GM03348 (cell line): Measurements from ENCODE around the gene APP.
A peak's percentile ranks its signal among the peaks of the same experiment; 100 is the strongest.
"Not testable (repeated sequence)": the region's sequence is repeated elsewhere in the genome, so short reads cannot be mapped to it uniquely, and the experiment has no call there.

Source experiments
- DNase-seq: peaks from one replicate; pipeline ENCODE4 v3.0.0; 2012; ENCODE audit warnings: low spot score

The APP gene

GRCh38 chr21:26020510-26020909, 150.1 kb downstream of the APP start:
- no peak for DNase-seq

DNA sequence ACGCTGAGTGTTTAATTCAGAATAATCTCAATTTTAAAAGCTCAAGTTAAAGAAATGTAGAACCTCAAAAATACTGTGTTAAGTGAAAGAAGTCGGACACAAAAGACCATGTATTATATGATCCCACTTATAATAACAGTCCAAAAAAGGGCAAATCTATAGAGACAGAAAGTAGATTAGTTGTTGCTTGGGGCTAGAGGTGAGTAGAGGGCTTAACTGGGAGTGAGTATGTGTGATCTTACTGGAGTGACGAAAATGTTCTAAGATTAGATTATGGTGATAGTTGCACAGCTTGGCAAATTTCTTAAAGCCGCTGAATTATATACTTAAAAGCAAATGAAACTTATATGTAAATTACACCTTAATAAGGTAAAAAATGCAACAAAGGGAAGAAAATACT, 150.5 kb downstream of the APP start:
- DNase-seq, result no peak

GRCh38 chr21:26019236-26019635, 151.3 kb downstream of the APP start:
- DNase-seq, result no peak

GRCh38 chr21:26013970-26014369, 156.6 kb downstream of the APP start:
- DNase-seq, result no peak

DNA sequence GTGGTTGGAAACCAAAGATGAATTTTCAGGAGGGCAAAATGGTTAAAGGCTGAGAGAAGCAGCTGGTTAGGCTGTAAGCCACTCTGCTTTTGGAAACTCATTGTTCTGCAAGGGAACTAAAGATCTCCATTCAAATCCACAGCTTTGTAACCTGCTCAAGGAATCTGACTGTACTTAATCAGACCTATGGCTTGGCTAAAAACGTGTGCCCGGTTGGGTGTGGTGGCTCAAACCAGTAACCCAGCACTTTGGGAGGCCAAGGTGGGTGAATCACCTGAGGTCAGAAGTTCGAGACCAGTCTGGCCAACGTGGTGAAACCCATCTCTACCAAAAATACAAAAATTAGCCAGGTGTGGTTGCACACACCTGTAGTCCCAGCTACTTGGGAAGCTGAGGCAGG, 158.1 kb downstream of the APP start:
- not testable (repeated sequence) for DNase-seq

DNA sequence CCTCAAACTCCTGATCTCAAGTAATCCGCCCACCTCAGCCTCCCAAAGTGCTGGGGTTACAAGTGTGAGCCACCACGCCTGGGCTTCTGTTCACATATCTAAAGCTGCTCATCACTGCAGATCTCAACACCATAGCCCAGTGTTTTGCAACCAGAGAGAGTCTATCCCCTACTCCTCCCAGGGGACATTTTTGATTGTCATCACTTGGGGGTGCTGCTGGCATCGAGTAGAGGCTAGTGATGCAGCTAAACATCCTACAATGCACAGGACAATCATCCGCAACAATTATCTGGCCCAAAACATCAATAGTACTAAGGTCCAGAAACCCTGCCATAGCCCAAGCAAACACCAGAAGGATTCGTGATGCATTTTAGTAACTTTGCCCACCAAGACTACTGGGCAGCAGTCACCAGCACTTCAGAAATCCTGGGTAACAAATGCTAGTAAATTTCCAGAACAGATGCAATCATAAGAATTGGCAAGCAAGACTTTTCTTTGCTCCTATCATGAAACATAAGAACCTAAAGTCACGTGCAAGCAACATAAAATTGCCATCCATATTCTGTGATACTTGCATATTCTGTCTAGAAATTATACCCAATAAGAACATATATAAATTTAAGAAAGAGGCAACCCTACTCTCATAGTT, 159.2 kb downstream of the APP start:
- DNase-seq, result no peak

- DNase-seq, result peak; percentile 48
These were observed 162.5 kb downstream of the APP start for GRCh38 chr21:26007951-26008498.

DNA sequence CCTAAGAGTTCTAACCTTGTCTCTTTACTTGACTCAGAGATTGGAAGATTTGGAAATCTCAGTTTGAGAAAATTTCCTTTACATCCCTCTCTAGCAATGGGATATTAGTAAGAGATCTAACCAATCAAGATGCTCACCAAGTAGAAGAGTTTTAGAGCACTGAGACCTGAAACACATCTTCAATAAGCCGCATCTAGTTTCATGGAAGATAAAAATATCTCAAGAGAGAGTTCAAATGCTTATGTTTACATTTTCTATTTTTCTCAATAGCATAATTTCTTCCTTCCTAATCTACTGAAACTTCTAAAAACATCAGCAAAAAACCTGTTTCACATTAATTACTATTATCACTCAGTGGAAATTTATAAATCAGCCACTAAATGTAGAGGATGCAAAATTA, 165.1 kb downstream of the APP start:
- no peak for DNase-seq

DNA sequence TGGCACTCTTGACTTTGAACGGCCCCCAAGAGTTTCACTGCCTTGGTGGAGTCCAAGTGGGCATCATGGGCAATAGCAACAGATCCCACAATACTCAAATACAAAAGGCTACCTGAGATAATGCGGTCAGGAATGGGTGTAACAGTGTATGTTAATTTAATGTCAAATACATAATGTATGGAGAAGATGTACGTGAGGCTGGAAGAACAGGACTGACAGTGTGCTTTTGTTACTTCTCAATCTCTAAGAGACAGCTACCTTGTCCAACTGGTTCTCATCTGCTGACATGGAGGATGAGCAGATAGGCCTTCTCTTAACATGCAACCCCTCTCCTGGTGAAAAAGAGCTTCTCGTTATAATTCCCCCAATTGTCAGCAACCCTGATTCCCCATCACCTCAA, 167.2 kb downstream of the APP start:
- no peak for DNase-seq

DNA sequence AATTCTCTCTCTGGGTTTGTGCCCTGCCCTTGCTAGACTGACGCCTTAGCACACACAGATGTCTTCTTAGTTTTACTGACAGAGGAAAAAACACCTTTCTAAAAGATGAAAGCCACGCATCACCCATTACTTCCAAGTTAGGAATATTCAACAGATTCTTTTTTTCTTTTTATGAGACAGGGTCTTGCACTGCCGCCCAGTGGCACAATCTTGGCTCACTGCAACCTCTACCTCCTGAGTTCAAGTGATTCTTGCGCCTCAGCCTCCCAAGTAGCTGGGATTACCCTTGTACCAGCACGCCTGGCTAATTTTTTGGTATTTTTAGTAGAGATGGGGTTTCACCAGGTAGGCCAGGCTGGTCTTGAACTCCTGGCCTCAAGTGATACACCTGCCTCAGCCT, 169.2 kb downstream of the APP start:
- DNase-seq, result no peak

DNA sequence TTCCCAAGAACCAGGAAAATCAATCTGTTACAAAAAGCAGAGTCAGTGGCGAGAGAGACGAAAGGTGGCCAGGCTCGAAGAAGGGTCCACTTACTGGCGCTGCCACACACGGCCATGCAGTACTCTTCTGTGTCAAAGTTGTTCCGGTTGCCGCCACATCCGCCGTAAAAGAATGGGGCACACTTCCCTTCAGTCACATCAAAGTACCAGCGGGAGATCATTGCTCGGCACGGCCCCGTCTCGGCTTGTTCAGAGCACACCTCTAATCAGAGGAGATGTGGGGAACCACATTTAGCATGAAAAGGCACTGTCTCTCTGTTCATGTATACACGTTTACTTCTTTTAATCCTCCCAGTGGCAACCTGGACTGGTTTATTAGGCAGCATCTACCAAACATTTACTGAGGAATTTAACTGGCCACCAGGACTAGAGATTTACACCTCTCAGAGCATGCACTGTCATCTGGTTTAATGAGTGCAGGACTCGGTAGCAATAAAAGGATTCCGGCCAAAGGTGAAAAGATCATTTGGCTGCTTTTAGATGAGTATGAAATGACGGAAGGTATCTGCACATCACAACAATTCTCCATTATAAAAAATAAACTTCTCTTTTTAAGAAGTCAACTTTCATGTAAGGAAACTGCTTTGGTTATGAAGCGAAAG, 170.5 kb downstream of the APP start:
- no peak for DNase-seq

DNA sequence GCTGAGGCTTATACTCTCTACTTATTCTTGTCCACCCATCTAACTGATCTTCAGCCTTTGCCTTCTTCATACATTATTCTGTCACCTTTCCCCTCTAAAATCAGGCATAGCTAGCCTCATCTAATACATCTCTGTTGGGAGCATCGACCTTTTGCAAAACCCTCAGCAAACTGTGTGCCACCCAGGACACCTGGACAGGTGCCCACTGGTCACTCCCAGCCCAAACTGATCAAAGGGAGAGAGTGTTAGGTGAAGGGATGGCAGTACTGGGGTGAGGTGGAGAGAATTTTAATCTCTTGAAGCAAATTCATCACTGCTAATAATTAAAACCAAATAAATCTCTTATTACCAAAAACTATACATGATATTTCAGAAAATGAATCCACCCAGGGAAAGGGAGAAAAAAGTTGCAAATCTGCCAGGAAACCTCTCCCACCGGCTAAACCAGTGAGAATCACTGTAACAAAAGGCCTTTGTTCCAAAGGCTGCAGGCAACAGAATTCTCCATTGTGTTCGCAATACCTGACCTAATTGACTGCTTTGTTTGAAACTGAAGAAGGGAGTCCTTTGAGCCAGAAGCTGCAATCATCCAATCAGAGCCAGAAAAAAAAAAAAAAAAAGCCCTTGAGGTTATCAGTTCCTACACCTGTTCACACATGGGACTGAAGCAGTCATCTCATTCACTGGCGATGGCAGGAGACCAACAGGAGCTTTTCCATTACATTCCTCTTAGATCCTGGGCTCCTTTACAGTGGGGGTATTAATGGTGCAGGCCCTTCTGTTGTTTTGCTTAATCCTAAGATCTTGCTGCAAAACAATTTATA, 172.6 kb downstream of the APP start:
- no peak for DNase-seq

DNA sequence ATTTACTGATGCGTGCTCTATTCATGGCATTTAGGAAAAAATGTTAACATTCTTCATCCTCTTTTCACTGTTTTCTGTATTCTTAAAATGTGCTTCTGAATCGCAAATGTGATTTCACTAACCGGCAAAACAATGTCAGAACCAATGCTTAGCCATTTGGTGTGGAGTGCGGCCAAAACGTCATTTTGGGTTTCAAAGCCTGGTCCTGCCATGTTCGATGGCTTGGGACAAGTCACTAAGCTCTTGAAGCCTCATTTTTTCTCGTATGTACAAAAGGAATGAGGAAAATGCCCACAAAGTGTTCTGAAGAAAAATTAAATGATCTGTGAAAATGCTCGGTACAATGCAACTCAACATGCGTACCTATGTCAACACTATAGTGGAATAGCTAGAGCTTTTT, 175.3 kb downstream of the APP start:
- DNase-seq, result no peak

DNA sequence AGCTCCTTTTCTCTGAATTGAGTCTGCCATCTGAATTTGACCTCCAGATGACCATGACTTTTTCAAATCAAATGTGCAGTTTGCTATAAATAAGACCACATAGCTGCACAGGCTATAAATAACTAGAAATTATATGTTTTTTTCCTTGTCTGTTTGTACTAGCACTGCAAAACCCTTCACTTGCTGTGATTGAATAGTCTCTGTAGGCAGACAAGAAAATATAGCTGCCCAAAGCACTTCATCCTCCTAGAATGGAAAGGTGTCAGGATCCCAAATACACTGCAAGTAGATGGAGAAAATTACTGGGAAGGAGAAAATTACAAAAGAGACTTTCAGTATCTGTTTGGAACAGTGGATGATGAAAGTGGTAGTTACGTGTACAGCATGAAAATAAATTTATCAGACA, 175.8 kb downstream of the APP start:
- no peak for DNase-seq

GRCh38 chr21:25988738-25989137, 181.8 kb downstream of the APP start:
- no peak for DNase-seq

DNA sequence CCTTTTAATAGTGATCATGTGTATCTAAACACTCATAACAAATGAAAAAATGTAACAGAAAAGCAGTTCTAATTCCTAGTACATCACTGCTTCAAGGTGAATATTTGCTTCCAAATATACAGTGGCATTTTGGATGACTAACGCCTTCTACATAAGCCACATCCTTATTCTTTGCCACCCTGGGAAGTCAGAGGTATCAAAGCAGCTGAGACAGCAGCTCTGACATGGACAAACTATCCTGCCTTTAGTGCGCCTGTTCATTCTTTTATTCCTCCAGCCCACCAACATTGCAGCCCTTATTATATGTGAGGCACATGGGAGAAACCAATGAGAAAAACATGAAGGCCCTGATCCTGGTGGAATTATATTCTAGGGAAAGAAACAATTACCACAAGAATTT, 183.0 kb downstream of the APP start:
- DNase-seq, result no peak

DNA sequence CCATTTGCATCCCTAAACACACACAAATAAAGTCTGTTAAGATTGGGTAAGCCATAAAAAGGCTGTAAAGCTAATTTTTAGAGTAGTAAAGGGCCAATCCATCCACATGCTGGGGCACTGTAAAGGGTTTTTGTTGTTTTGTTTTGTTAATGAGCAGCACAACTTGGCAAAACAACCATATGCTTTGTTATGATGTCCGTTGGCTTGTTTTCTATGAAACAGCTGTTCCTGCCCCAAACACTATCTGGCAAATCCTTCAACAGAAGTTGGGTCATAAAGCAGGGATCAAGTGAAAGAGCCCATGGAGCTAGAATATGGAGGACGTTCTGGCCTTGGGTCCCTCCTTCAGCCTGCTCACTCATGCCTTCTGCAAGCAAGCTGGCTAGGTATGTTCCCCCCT, 183.6 kb downstream of the APP start:
- DNase-seq, result no peak

DNA sequence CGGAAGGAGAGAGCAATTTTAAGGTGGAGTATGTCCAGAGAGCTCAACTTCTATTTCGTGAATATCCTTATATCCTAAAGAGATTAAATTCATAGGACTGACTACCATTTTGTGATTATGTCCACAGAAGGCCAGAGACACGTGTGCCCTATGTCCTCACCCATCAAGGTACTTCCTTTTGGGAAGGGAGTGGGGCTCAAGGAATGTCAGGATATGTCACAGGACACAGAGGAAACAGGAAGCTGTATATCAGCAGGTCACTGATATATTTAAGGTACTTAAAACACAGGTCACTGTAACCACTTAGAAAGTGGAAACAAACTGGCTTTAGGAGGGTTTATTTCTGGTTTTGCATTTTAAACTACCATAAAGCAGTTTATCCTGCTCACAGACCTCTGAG, 184.6 kb downstream of the APP start:
- no peak for DNase-seq

DNA sequence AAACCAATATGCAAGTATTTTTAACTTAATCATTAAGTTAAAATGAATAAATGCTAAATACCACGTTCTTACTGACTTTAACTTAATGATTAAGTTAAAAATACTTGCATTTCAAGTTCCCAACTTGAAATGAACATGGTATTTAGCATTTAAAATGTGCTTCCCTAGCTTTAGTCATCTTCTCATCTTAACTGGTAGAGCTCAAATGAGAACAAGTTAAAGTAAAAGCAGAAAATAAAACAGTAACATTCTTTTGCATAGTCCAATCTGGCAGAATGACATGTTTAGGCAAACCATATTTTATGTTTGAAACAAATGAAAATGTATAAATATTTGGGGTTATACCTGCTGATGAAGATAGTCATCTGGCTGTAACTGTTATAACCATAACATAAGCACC, 186.0 kb downstream of the APP start:
- DNase-seq, result no peak

DNA sequence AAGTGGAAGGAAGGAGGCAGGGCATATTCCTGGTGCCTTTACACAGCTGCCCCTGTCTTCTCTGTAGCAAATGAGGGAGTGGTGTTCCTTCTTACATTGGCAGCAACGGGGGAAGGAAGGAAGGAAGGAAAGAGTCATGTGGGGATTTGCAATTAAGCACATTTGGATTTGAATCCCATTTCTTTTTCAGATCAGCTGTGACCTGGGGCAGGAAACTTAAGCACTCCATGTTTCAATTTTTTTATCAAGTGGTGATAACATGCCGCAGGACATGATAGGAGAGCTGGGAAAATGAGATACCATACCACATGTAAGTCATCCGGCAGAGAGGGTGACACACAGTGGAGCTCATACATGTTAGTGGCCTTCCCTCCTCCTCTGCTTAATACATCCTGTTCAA, 186.8 kb downstream of the APP start:
- no peak for DNase-seq

DNA sequence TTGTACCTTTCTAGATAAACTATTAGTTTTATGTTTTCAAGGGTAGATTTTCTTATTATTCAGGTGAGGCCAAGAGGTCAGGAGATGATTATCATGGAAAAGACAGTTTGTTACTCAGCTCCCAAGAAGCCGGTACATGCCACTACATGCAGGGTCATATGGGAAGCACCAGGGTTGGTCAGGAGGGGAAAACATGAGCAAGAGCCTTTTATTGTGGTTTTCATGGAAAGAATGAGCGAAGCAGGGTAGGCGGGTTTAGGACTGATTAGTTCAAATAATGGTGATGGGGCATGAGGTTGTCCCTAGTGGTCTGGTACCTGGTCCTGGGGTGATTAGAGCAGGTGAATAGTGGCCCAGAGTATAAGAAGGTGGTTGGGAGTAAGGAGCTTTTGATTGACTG, 189.9 kb downstream of the APP start:
- no peak for DNase-seq

GRCh38 chr21:25979845-25980616, 190.5 kb downstream of the APP start:
- DNase-seq, result no peak
